Tibial nerve (tissue), 3 donors: ENCODE measurements around the gene APRT.

Experiments used
- CTCF ChIP-seq, 5 experiments: fragments of 200-600 bp in 3 of 5; fragments of 450-650 bp in 2 of 5; sonication (generic) in 3 of 5; IDR thresholded peaks; one replicate each; pipeline ENCODE4 v1.5.1; 2016 to 2019; ENCODE audit warnings: antibody characterized with exemption in 5 of 5, mild to moderate bottlenecking in 3 of 5, moderate library complexity in 2 of 5
- POLR2A ChIP-seq, 2 donors: fragments of 450-650 bp; IDR thresholded peaks; one replicate each; pipeline ENCODE4 v1.6.1; 2017; ENCODE audit warnings: antibody characterized with exemption in 2 of 2, mild to moderate bottlenecking in 2 of 2, moderate library complexity in 2 of 2

GRCh38 chr16:88856828-88857727 is 45.4 kb upstream of the APRT start, which contains the start of the genes GALNS and TRAPPC2L:
- TF ChIP-seq CTCF (IDR thresholded peaks at IDR 0.05) (peak in 1 of 5 experiments; percentile 22), POLR2A (IDR thresholded peaks at IDR 0.05) (peak; percentile 54 to 83)
